B cell (primary cell): ENCODE results near the gene CHST11.

Source experiments
- EZH2 ChIP-seq: IDR thresholded peaks from 2 replicates; pipeline ENCODE4 v1.6.1; 2012; ENCODE audit warnings: borderline replicate concordance, low read depth, mild to moderate bottlenecking, moderate library complexity, low read length; ENCODE audit not compliant: insufficient read depth, poor library complexity, severe bottlenecking
- TF ChIP-seq, protein P1 (sequence below): fragments of 200-600 bp; IDR thresholded peaks from one replicate; pipeline ENCODE4 v1.8.0; 2022; ENCODE audit warnings: antibody characterized with exemption, mild to moderate bottlenecking

GRCh38 chr12:104602896-104603295 is 146.1 kb downstream of the CHST11 start:
- no peak for TF ChIP-seq EZH2
- TF ChIP-seq, protein P1, sequence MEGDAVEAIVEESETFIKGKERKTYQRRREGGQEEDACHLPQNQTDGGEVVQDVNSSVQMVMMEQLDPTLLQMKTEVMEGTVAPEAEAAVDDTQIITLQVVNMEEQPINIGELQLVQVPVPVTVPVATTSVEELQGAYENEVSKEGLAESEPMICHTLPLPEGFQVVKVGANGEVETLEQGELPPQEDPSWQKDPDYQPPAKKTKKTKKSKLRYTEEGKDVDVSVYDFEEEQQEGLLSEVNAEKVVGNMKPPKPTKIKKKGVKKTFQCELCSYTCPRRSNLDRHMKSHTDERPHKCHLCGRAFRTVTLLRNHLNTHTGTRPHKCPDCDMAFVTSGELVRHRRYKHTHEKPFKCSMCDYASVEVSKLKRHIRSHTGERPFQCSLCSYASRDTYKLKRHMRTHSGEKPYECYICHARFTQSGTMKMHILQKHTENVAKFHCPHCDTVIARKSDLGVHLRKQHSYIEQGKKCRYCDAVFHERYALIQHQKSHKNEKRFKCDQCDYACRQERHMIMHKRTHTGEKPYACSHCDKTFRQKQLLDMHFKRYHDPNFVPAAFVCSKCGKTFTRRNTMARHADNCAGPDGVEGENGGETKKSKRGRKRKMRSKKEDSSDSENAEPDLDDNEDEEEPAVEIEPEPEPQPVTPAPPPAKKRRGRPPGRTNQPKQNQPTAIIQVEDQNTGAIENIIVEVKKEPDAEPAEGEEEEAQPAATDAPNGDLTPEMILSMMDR: no peak
